Endodermal cell (in vitro differentiated cells): ENCODE results near the gene EIF2AK3. TPM values are rescaled to one million over a fixed set of nuclear protein-coding genes. Genes with fewer than 3 reads are reported as not detected.
A peak's percentile ranks its signal among the peaks of the same experiment; 100 is the strongest.
"Not testable (repeated sequence)": the region's sequence is repeated elsewhere in the genome, so short reads cannot be mapped to it uniquely, and the experiment has no call there.

Experiments
- DNase-seq: peaks from one replicate; pipeline ENCODE4 v3.0.0-alpha.2; 2017
- H3K27ac ChIP-seq: 2 replicates; pipeline ENCODE4 v1.5.1; 2013; ENCODE audit warnings: mild to moderate bottlenecking, low read depth, low read length, moderate library complexity
- H3K27me3 ChIP-seq: 2 replicates; pipeline ENCODE4 v1.6.1; 2013; ENCODE audit warnings: mild to moderate bottlenecking, low read length, moderate library complexity; ENCODE audit not compliant: insufficient read depth, control insufficient read depth, poor library complexity, severe bottlenecking
- H3K36me3 ChIP-seq: 2 replicates; pipeline ENCODE4 v1.7.0; 2013; ENCODE audit warnings: mild to moderate bottlenecking, low read length, moderate library complexity; ENCODE audit not compliant: control insufficient read depth, insufficient read depth
- H3K4me1 ChIP-seq: one replicate; pipeline ENCODE4 v1.7.0; 2013; ENCODE audit warnings: low read length; ENCODE audit not compliant: control insufficient read depth, insufficient read depth
- H3K4me3 ChIP-seq: 2 replicates; pipeline ENCODE4 v1.5.1; 2013; ENCODE audit warnings: mild to moderate bottlenecking, low read length, moderate library complexity
- H3K9ac ChIP-seq: 2 replicates; pipeline ENCODE4 v1.6.1; 2013; ENCODE audit warnings: mild to moderate bottlenecking, low read length, moderate library complexity; ENCODE audit not compliant: poor library complexity, severe bottlenecking; ENCODE audit errors: extremely low read depth
- H3K9me3 ChIP-seq: 2 replicates; pipeline ENCODE4 v1.6.1; 2013; ENCODE audit warnings: mild to moderate bottlenecking, low read length, moderate library complexity; ENCODE audit not compliant: control insufficient read depth
- H3K27ac Mint-ChIP-seq: 2 replicates; pipeline ENCODE4 v1.8.0; 2020; ENCODE audit warnings: mixed read lengths
- H3K27me3 Mint-ChIP-seq: 2 replicates; pipeline ENCODE4 v1.8.0; 2021; ENCODE audit warnings: mild to moderate bottlenecking, mixed read lengths; ENCODE audit not compliant: insufficient read depth
- H3K36me3 Mint-ChIP-seq: 2 replicates; pipeline ENCODE4 v1.8.0; 2020; ENCODE audit warnings: low read depth, mixed read lengths
- H3K4me1 Mint-ChIP-seq: 2 replicates; pipeline ENCODE4 v1.8.0; 2020; ENCODE audit warnings: mixed read lengths
- H3K4me3 Mint-ChIP-seq: 2 replicates; pipeline ENCODE4 v1.8.0; 2020; ENCODE audit warnings: mild to moderate bottlenecking, moderate library complexity, mixed read lengths
- H3K9me3 Mint-ChIP-seq: 2 replicates; pipeline ENCODE4 v1.8.0; 2020; ENCODE audit warnings: mild to moderate bottlenecking, mixed read lengths
- CTCF ChIP-seq: fragments of 200-600 bp; sonication (generic); conservative IDR thresholded peaks from 2 replicates; pipeline ENCODE4 v1.5.0; 2021; ENCODE audit warnings: antibody characterized with exemption, mild to moderate bottlenecking
- WGBS, 2 experiments: methylation state at CpG; one replicate each; pipeline versions ENCODE4 v1.1.5 to v1.1.7; 2013; ENCODE audit warnings: missing lambda C conversion rate in 2 of 2, mixed read lengths in 1 of 2; ENCODE audit not compliant: insufficient coverage in 1 of 2, insufficient read length in 1 of 2; 5-methylcytosine and 5-hydroxymethylcytosine counted together
- total RNA-seq, 2 donors: library from RNA; stranded (reverse); fragmentation: NEBNext Ultra II Directional in 1 of 2; extraction: Animal tissue kit (Norgen Biotek cat#: 25700) in 1 of 2; gene quantifications; 2 replicates in 1 of 2; 3 replicates in 1 of 2; pipeline ENCODE4 v1.2.1, GENCODE V29; 2021

EIF2AK3 gene
- total RNA-seq, 2 donors from 2014 or later = 26.3 to 45.2 TPM

GRCh38 chr2:88556026-88556425, 71.2 kb downstream of the EIF2AK3 start:
- no peaks in the 10 kb centered on the region for H3K4me1 Mint-ChIP-seq
- Histone ChIP-seq H3K9ac (no peak overlapping the region), H3K27ac (no peak overlapping the region), H3K9me3 (no peaks in the 10 kb centered on the region), H3K4me3 (no peak overlapping the region), H3K4me1 (no peaks in the 10 kb centered on the region), H3K36me3 (peaks cover 33% of the 10 kb centered on the region), H3K27me3 (no peaks in the 10 kb centered on the region)
- WGBS, 2 experiments = 92 to 100% methylated on average over 6 to 7 of the region's 7 CpGs
- H3K27ac Mint-ChIP-seq = no peak overlapping the region
- H3K4me3 Mint-ChIP-seq = no peak overlapping the region
- peaks cover 6% of the 10 kb centered on the region for H3K27me3 Mint-ChIP-seq
- H3K36me3 Mint-ChIP-seq = peaks cover 18% of the 10 kb centered on the region
- H3K9me3 Mint-ChIP-seq = no peaks in the 10 kb centered on the region
- no peak for DNase-seq
- TF ChIP-seq CTCF = no peak

DNA sequence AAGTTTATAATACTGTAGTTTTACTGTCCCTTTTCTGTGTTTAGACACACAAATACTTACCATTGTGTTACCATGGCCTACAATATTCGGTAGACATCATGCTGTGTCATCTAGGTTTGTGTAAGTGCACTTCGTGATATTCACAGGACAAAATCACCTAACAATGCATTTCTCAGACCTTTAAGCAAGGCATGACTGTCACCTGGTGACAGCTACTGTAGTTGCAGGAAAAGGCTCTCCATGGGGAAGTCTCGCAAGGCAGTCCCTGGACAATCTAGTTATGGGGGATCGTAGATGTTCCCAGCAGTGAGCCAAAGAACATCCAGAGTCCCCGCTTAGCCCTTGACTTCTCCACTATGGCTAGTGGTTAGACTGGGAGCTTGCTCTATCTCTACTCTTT, 73.1 kb downstream of the EIF2AK3 start:
- no peaks in the 10 kb centered on the region for H3K4me1 ChIP-seq
- H3K4me3 ChIP-seq = no peak overlapping the region
- peaks cover 22% of the 10 kb centered on the region for H3K27me3 Mint-ChIP-seq
- TF ChIP-seq CTCF = peak; percentile 86
- H3K27me3 ChIP-seq = peaks cover 16% of the 10 kb centered on the region
- H3K36me3 Mint-ChIP-seq = peaks cover 11% of the 10 kb centered on the region
- no peak overlapping the region for H3K9ac ChIP-seq
- H3K27ac ChIP-seq = no peak overlapping the region
- peaks cover 17% of the 10 kb centered on the region for H3K36me3 ChIP-seq
- H3K4me3 Mint-ChIP-seq = no peak overlapping the region
- WGBS, 2 experiments = 75 to 78% methylated on average over 3 to 5 of the region's 5 CpGs
- peaks cover 11% of the 10 kb centered on the region for H3K4me1 Mint-ChIP-seq
- H3K27ac Mint-ChIP-seq = no peak overlapping the region
- DNase-seq = peak; percentile 77
- H3K9me3 Mint-ChIP-seq = no peaks in the 10 kb centered on the region
- no peaks in the 10 kb centered on the region for H3K9me3 ChIP-seq

DNA sequence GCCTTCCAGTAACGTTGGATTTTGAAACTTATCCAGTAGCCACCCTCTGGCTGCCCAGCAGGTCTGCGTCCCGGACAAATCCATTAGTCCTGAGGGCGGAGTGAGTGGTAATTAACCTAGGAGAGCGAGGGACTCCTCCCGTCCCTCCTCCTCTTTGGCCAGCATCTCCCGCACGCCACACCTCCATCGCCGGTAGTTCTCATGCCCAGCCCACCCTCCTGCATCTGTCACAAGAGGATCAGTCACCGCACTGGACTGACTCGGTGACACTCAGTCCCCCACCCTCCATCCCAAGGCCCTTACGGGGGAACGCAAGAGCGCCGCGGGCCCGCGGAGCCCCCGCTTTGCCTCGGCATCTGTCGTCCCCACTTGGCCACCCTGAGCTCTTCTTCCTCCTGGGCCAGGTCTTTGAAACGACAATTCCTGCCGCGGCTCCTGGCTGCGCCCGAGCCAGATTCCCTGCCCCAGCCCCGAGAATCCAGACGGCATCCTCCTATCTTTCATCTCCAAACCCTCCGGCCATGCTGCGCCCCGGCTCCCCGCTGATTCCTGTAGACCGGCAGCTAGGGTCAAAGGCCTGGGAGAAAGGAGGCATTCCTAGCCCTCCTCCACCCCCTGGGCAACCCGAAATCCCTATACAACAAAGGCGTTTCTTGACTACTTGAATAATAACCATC, 77.5 kb downstream of the EIF2AK3 start:
- peak overlapping the region; percentile 67 for H3K4me3 ChIP-seq
- no peak for TF ChIP-seq CTCF
- no peaks in the 10 kb centered on the region for H3K9me3 ChIP-seq
- DNase-seq = peak; percentile 85
- WGBS, 2 experiments = 7 to 16% methylated on average over 27 to 36 of the region's 36 CpGs
- peak overlapping the region; percentile 61 for H3K4me3 Mint-ChIP-seq
- peak overlapping the region; percentile 60 for H3K27ac ChIP-seq
- peak overlapping the region; percentile 65 for H3K27ac Mint-ChIP-seq
- no peaks in the 10 kb centered on the region for H3K4me1 ChIP-seq
- H3K9me3 Mint-ChIP-seq = no peaks in the 10 kb centered on the region
- no peaks in the 10 kb centered on the region for H3K36me3 Mint-ChIP-seq
- H3K9ac ChIP-seq = no peak overlapping the region
- peaks cover 11% of the 10 kb centered on the region for H3K4me1 Mint-ChIP-seq
- peaks cover 38% of the 10 kb centered on the region for H3K27me3 Mint-ChIP-seq
- H3K36me3 ChIP-seq = no peaks in the 10 kb centered on the region
- H3K27me3 ChIP-seq = peaks cover 19% of the 10 kb centered on the region

- H3K4me1 ChIP-seq, H3K4me3 Mint-ChIP-seq, H3K27ac Mint-ChIP-seq, DNase-seq, H3K9me3 ChIP-seq, H3K4me3 ChIP-seq, H3K27ac ChIP-seq, H3K9me3 Mint-ChIP-seq, H3K9ac ChIP-seq, H3K36me3 Mint-ChIP-seq, H3K36me3 ChIP-seq: not testable (repeated sequence)
- H3K27me3 Mint-ChIP-seq = peaks cover 37% of the 10 kb centered on the region
- peaks cover 11% of the 10 kb centered on the region for H3K4me1 Mint-ChIP-seq
- H3K27me3 ChIP-seq = peaks cover 19% of the 10 kb centered on the region
- WGBS, 2 experiments = 92 to 100% methylated on average over 1 to 4 of the region's 4 CpGs
Observed at GRCh38 chr2:88546291-88546690, 81.0 kb downstream of the EIF2AK3 start.
